GM19239 (cell line): ENCODE results near the gene INPP5A.

Experiments
- DNase-seq: peaks from one replicate; pipeline ENCODE4 v3.0.0; 2011; ENCODE audit warnings: low spot score; ENCODE audit not compliant: insufficient read length
- FAIRE-seq: peaks from 2 replicates; lab custom pipeline; 2011; peaks lifted over from hg19 to GRCh38; lab: Jason Lieb, UNC

Gene INPP5A

GRCh38 chr10:132708936-132709335 is 171.3 kb downstream of the INPP5A start:
- DNase-seq (no peak), FAIRE-seq (no peak)

GRCh38 chr10:132709471-132709951 is 171.9 kb downstream of the INPP5A start:
- DNase-seq (no peak), FAIRE-seq (no peak)

- FAIRE-seq = no peak
- no peak for DNase-seq
Observed at GRCh38 chr10:132710036-132710686, 172.6 kb downstream of the INPP5A start.

GRCh38 chr10:132710746-132711612 is 173.4 kb downstream of the INPP5A start:
- DNase-seq (no peak), FAIRE-seq (no peak)

- no peak for DNase-seq
- no peak for FAIRE-seq
Observed at GRCh38 chr10:132711613-132712121, 174.1 kb downstream of the INPP5A start.

- FAIRE-seq = no peak
- DNase-seq = no peak
Observed at GRCh38 chr10:132712291-132712690, 174.7 kb downstream of the INPP5A start.

GRCh38 chr10:132712743-132713142 is 175.2 kb downstream of the INPP5A start:
- no peak for DNase-seq
- no peak for FAIRE-seq

GRCh38 chr10:132713421-132714095 is 176.0 kb downstream of the INPP5A start:
- no peak for DNase-seq
- FAIRE-seq = no peak

GRCh38 chr10:132714096-132714985 is 176.8 kb downstream of the INPP5A start:
- DNase-seq (no peak), FAIRE-seq (no peak)

GRCh38 chr10:132714986-132715775 is 177.6 kb downstream of the INPP5A start:
- no peak for FAIRE-seq
- DNase-seq = no peak

GRCh38 chr10:132715776-132716680 is 178.4 kb downstream of the INPP5A start:
- no peak for FAIRE-seq
- no peak for DNase-seq

- DNase-seq (no peak), FAIRE-seq (no peak)
Observed at GRCh38 chr10:132716691-132717490, 179.3 kb downstream of the INPP5A start.

- DNase-seq = no peak
- no peak for FAIRE-seq
Observed at GRCh38 chr10:132721725-132722124, 184.1 kb downstream of the INPP5A start.

- DNase-seq (no peak), FAIRE-seq (no peak)
Observed at GRCh38 chr10:132722394-132723329, 185.1 kb downstream of the INPP5A start.

GRCh38 chr10:132723330-132723970 is 185.9 kb downstream of the INPP5A start:
- DNase-seq = no peak
- no peak for FAIRE-seq

- DNase-seq = no peak
- no peak for FAIRE-seq
Observed at GRCh38 chr10:132724446-132724845, 186.9 kb downstream of the INPP5A start.
